Muscle of back (tissue), 10 donors: ENCODE measurements around the gene TMEM237. TPM values are rescaled to one million over a fixed set of nuclear protein-coding genes. Genes with fewer than 3 reads are reported as not detected.

Experiments
- polyA plus RNA-seq, 10 donors: library from polyadenylated mRNA; unstranded; fragments of 120-200 nt; gene quantifications; one replicate each; pipeline ENCODE4 v1.2.1, GENCODE V29; 2013; ENCODE audit not compliant: insufficient read length in 10 of 10

The TMEM237 gene
- polyA plus RNA-seq, 10 donors, result 33.0 to 47.1 (median 38.3) TPM

Other genes starting within 250 kb of the TMEM237 start
- gene TRAK2, start 192.0 kb downstream of the TMEM237 start, polyA plus RNA-seq, result 10 to 100 TPM; 26.0 to 37.4 (median 32.3) TPM
- gene STRADB, start 191.8 kb downstream of the TMEM237 start, polyA plus RNA-seq, result 10 to 100 TPM; 37.3 to 95.5 (median 50.8) TPM
- gene MPP4, start 55.1 kb upstream of the TMEM237 start, polyA plus RNA-seq, result under 1 TPM in 9 of 10 donors, not detected in 1; 0.11 to 0.49 (median 0.14) TPM
- gene ALS2, start 137.4 kb upstream of the TMEM237 start, polyA plus RNA-seq, result 10 to 100 TPM; 12.6 to 20.2 (median 17.6) TPM
- 1 to 10 TPM in 7 of 10 donors, under 1 TPM in 3; 0.67 to 2.7 (median 1.2) TPM for gene CDK15, start 163.0 kb upstream of the TMEM237 start, polyA plus RNA-seq